CD4-positive, alpha-beta T cell treated with Interleukin-6 at 100 ng/mL for 8 hours (primary cell): ENCODE results near the gene LDLRAP1.

ENCODE experiments used
- DNase-seq: peaks from one replicate; pipeline ENCODE4 v3.0.0-alpha.2; 2020; ENCODE audit warnings: mixed read lengths, low spot score

The LDLRAP1 gene

DNA sequence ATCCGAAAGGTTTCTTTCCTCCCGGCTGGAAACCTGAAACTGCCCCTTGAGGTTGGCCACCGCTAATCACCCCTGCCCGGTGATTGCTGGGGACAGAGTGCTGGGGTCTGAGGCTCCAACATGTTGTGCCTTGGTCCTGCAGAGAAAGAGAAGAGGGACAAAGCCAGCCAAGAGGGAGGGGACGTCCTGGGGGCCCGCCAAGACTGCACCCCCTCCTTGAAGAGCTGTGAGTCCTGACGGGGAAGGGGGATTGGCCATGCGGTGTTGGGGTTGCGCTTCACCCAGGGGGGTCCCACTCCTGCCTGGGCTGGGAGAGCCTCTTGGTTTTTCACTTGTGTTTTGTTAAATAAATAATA is 19.5 kb downstream of the LDLRAP1 start:
- no peak for DNase-seq

DNA sequence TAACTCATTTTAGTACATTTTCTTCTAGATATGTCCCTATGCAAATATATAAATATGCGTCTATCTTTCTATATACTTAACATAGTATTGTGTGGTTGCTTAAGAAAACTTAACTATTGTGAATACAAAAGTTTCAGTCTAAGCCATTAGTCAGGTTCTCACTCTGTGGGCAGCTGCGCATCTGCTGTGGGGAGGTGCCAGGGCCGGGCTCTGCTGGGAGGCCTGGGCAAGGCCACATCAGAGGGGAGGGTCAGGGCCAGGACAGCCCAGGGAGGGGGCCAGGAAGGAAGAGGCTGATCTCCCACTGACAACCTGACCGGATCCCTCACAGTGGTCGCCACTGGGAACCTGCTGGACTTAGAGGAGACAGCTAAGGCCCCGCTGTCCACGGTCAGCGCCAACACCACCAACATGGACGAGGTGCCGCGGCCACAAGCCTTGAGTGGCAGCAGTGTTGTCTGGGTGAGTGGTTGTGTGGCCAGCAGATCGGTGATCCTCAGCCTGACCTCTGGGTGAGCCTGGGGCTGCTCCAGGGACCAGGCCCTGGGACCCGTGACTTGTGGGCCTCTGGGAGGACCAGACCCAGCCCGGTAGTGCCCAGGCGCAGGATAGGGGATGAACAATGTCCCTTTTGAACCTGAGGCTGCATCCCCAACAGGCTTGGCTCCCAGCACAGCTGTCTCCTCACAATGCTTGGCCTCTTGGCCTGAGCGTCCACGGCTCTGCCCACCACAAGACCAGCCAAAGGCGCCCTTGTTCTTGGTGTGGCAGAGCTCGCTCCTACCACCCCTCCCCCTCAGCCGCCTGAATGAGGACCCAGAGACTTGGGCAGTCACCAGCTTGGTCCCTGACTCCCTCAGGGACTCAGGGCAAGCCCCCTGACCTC is 20.2 kb downstream of the LDLRAP1 start:
- DNase-seq = no peak

GRCh38 chr1:25564777-25565574 is 21.6 kb downstream of the LDLRAP1 start:
- peak; percentile 64 for DNase-seq

DNA sequence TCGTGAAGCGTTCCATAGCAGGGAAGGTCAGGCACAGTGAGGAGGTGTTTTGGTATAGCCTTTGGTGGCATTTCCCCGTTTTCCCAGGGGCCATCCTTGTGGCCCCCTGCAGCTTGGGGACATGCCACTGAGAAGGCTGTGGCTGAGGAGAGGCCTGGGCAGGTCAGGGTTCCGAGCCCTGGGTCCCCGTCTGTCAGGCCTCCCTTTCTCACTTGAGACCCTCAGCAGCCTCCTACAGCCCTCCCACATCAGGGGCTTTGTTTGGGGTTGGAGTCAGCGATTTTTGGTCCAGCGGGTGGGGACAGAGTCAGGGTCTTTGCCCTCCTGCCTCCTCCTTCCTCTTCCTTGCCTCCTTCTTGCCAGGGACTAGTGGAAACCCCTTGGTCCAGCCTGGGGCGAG is 22.2 kb downstream of the LDLRAP1 start:
- DNase-seq = no peak

DNA sequence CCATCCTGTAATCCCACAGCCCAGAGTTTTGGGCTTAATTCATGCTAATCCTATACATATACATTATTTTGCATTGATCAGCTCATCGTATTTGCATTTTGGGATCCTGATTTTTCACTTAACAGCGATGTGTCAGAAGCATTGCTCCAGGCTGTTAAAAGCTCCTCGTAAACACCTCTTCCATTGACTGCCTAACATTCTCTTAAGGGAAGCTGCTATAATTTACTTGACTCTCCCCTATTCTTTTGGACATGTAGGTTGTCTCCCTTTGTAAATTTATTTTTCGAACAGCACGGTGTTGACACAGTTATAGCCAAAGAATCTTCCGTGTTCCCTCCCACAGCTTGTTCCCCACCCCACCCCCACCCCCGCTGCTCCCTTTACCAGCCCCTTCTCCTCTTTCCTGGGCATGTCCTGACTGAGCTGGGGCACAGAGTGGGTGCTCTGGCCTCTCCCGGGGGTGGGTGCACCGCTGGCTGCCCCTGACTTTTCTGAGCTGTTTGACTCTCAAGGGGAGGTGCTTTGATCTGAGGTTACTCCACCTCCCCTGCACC is 22.8 kb downstream of the LDLRAP1 start:
- DNase-seq = no peak

DNA sequence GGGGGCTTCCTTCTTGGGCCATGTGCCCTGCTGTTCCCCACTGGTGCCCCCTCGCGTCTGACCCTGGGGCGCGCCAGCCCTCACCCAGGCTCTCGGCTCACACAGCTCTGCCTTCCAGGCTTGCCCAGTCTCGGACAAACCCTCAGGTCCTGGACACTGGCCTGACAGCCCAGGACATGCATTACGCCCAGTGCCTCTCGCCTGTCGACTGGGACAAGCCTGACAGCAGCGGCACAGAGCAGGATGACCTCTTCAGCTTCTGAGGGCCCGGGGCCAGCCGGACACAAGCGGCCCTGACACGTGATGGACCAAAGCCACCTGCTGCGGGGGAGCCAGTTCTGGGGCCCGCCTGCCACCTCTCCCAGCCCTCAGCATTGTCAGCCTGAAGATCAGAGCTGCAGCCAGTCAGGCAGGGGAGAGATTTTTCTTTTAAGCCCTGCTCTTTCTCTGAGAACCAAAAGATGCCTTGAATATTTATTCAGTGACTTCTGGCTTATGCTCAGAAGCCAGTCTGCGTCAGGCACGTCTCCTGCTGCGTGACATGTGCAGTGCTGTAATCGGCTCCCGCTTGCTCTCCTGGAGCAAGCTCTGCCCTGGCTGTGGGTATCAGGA is 23.4 kb downstream of the LDLRAP1 start:
- DNase-seq = peak; percentile 37

GRCh38 chr1:25567710-25568089 is 24.3 kb downstream of the LDLRAP1 start:
- no peak for DNase-seq

DNA sequence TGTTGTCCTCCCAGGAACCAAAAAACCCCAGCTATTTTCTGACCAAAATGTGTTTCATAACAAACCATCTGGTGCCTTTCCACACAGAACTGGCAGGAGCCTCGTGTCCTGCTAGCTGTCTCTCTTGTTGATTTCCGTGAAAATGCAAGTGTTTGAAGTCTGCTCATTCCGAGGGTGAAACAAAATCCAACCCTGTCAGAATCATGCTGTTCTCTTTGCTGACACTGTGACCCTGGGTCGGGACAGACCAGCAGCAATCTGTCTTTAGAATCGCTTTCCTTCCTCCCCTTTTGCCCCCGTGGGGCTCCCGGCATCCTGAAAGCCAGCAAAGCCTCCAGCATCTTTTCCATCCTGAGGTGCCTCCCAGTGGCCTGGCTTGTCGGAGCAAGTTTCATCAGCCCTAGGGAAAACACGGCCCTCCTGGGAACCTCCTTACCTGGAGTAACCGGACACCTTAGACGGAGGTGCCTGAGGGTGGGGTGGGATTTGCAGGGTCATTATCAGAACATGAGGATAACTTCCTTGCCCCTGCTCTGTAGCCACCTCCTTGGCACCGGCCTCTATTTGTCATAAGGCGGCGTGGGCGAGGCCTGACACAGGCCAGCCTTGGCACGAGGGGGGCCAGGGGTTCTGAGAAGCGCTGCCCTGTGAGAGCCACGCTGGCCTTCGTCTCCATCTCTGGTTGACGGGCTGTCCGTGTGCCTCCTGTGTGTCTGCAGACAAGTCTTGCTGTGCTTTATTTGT is 24.9 kb downstream of the LDLRAP1 start:
- no peak for DNase-seq

GRCh38 chr1:25568834-25569596 is 25.6 kb downstream of the LDLRAP1 start:
- no peak for DNase-seq

DNA sequence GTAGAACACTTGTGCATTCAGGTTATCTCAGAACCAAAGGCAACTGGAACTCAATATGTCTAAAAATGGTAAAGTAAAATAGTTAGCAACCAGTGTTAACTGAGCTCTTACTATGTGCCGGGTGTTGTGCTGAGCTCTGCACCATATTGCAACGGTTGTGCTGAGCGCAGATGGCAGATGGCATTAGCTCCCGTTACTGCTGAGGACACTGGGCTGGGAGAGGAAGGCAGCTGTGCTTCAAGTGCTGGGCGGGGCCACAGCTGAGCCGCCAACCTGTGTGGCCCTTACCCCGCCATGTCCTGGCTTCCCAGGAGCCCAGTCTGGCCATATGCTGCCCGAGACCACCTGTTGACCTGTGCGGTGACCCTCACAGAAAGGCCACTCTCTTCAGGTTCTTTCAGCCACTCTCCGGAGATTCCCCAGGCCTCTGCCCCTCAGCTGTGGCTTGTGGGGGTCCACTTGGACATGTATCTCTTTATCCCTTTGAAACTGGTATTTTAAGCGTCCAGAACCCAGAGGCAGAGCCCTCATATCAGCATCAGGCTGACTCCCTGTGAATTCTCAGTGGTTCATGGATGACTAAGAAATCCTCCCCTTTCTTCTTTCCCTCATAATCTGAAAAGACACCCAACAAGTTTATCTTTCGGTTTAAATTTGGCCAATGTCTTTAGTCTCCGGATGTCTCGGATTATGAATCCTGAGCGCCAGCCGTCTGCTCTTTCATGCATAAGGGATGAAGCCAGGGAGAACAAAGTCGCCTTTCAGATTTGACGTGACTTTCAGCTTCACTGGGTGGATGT is 26.4 kb downstream of the LDLRAP1 start:
- DNase-seq = no peak

- DNase-seq = no peak
Measured at GRCh38 chr1:25570798-25571521, 27.6 kb downstream of the LDLRAP1 start.

- no peak for DNase-seq
Measured at GRCh38 chr1:25571522-25571970, 28.1 kb downstream of the LDLRAP1 start.

GRCh38 chr1:25572107-25572506 is 28.7 kb downstream of the LDLRAP1 start:
- DNase-seq = no peak

DNA sequence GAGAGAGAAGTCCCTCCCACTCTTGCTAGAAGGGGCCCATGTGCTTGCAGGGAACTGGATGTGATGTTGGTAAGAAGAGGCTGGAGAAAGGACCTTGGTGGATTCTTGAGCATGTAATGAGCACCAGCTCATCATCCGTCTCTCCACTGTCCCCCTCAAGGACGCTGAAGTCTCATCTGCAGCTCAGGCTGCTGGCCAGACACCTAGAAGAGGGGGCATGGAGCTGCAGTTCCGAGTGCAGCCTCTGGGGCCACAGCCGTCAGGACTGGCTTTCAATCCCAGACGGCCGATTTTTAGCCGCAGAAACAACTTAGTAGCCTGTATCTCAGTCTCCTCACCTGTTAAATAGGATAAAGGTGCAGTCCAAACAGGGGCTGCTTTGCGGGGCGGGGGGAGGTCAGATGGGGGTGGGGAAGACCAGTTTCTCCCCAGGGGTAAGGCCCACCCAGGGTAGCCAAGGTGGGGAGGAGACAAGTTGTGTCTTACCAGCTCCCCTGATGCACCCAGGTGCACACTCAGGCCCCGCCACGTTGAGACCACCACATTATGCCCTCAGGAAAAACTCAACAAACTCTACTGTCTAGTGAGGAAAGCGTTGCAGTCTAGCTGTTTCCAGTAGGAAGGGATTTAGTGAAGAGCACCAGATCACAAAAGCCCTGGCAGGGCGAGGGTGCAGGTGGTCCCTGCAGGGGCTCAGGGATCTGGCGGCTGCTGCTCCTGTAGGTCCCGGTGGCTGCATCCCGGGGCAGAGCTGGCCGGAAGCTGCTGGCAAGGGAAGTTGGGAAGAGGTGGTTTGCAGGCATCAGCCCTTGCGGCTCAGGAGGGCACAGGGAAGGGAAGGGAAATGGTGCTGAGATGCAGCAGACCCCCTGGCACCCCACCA is 29.5 kb downstream of the LDLRAP1 start:
- DNase-seq = peak; percentile 26

GRCh38 chr1:25573591-25573930 is 30.2 kb downstream of the LDLRAP1 start:
- no peak for DNase-seq

DNA sequence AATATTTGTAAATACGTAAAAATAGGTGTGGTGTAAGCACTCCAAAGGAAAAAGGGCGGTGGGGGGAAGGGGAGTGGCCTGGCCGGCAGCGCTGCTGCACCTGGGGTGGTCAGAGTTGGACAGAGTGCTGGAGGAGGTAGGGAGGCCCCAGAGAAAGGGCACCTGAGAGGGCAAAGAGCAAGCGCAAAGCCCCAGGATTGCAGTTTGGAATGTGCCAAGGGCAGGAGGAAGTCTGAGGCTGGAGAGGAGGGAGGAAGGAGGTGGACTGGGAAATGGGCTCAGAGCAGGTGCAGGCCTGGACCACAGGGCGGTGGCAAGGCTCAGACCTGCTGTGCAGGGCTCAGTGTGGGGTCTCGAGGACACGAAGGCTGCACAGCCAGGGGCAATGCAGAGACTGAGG is 30.6 kb downstream of the LDLRAP1 start:
- DNase-seq = no peak

DNA sequence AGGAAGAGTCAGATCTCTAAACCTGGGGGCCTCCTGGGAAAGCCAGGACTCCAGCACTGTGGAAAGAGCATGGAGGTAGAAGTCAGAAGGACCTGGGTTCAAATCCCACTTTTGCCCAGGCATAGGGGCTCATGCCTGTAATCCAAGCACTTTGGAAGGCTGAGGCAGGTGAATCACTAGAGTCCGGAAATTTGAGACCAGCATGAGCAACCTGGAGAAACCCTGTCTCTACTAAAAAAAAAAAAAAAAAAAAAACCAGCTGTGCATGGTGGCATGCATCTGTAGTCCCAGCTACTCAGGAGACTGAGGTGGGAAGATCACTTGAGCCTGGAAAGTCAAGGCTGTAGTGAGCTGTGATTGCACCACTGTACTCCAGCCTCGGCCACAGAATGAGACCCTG is 31.8 kb downstream of the LDLRAP1 start:
- DNase-seq = no peak

DNA sequence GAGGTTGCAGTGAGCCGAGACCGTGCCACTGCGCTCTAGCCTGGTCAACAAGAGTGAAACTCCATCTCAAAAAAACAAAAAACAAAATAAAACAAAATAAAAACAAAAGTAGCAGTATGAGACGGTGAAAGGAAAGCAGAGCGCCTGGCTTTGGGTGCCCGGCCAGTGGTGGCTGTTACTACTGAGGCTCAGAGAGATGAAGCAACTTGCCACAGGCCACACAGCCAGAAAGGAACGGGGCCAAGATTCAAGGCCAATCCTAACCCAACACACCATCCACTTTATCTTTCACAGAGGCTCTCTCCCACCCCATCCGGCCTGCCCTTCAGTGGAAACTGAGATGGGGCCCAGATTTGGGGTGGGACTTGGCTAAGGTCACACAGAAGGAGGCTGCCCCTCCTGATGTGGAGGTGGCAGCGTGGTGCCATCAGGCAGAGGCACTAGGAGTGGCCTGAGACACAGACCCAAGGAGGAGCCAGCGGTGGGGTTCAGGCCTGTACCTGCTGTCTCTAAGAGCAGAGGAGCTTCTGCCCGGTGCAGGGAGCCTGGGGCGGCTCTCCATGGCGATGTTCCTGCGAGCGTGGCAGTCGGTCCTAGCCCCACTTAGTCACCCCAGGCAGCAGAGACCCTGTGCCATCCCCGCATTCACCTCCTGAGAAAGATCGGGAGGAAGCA is 33.2 kb downstream of the LDLRAP1 start:
- DNase-seq = no peak
